ENCODE data around the gene ZNF474.

Gene ZNF474

GRCh38 chr5:122202952-122203351, 73.6 kb downstream of the ZNF474 start:
- H3K4me3 ChIP-seq (ENCODE audit: control insufficient read depth, low read depth, low read length) = no peak overlapping the region
- DNase-seq (ENCODE audit: low read depth) = no peak
- TF ChIP-seq CTCF (conservative IDR thresholded peaks at IDR 0.05; ENCODE audit: control insufficient read depth, insufficient read depth, low read depth, low read length) = no peak

All from fibroblast of mammary gland (primary cell).